Fibroblast of mammary gland (primary cell): ENCODE measurements around the gene CDIP1.

Experiments used
- DNase-seq: peaks from one replicate; pipeline ENCODE4 v3.0.0-alpha.2; 2010; ENCODE audit warnings: low read depth
- H3K4me3 ChIP-seq: 2 replicates; pipeline ENCODE4 v1.5.1; 2011; ENCODE audit warnings: low read depth, mild to moderate bottlenecking, low read length, moderate library complexity; ENCODE audit not compliant: control insufficient read depth
- TF ChIP-seq, protein P1 (sequence below): conservative IDR thresholded peaks from 2 replicates; pipeline ENCODE4 v1.5.1; 2011; ENCODE audit warnings: low read depth, low read length, inconsistent platforms; ENCODE audit not compliant: control insufficient read depth, insufficient read depth

Gene CDIP1

DNA sequence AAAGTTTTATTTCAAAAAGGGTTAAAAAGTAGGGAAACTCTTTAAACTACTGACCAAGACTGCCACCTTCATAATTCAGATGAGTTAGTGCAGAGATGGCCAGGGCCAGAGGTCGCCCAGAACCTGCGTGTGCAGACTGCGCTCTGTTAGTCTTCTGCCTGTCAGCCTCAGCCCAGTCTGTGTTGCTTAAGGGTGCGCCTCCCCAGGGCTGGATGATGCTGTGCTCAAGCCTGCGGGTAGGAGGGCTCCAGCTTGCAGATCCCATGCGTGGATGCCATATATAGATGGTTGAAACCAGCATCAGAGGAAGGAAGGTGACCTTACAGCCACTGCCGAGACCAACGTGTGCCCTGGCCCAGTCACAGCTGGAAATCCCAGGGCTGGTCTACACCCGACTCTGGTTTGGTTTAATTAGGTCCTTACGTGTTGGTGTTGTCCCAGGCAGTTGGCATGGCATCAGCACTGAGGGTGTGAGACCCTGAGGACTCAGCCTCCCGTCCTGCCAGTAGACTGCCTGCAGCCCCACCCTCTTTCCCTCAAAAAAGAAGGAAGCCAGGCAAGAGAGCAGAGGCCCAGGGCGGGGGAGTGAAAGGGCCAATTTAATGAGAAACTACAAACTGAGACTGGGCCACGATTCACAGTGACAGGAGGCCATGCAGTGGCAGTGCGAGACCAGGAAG is 27.7 kb downstream of the CDIP1 start:
- no peak overlapping the region for H3K4me3 ChIP-seq
- DNase-seq = no peak

DNA sequence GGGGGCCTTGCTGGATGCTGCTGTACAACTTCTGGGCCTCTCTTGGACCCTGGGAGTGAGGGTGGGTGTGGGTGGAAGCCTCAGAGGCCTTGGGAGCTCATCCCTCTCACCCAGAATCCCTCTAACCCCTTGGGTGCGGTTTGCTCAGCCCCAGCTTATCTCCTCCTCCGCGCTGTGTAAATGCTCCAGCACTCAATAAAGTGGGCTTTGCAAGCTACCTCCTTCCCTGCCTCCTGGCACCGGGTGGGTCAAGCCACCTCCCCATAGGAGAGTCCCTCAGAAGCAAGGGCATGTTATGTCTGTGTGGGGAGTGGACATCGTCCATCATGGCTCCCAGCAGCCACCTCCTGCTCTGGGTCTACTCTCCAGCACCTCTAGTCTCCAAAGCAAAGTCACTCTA is 28.4 kb downstream of the CDIP1 start:
- TF ChIP-seq, protein P1, sequence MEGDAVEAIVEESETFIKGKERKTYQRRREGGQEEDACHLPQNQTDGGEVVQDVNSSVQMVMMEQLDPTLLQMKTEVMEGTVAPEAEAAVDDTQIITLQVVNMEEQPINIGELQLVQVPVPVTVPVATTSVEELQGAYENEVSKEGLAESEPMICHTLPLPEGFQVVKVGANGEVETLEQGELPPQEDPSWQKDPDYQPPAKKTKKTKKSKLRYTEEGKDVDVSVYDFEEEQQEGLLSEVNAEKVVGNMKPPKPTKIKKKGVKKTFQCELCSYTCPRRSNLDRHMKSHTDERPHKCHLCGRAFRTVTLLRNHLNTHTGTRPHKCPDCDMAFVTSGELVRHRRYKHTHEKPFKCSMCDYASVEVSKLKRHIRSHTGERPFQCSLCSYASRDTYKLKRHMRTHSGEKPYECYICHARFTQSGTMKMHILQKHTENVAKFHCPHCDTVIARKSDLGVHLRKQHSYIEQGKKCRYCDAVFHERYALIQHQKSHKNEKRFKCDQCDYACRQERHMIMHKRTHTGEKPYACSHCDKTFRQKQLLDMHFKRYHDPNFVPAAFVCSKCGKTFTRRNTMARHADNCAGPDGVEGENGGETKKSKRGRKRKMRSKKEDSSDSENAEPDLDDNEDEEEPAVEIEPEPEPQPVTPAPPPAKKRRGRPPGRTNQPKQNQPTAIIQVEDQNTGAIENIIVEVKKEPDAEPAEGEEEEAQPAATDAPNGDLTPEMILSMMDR = no peak

More for the DNA sequence above, 27.7 kb downstream of the CDIP1 start:
- TF ChIP-seq, protein P1 = no peak

DNA sequence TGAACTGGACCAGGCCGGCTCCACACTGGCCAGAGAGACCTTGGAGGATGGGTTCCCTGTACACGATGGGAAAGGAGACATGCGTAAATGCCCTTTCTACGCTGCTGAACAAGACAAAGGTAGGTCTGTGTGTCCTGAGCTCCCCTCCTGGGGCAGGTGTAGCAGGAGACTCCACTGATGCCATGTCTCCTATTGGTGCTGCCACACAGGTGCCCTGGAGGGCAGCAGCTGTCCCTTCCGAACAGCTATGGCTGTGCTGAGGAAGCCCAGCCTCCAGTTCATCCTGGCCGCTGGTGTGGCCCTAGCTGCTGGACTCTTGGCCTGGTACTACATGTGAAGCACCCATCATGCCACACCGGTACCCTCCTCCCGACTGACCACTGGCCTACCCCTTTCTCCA is 29.2 kb downstream of the CDIP1 start:
- DNase-seq = no peak
- H3K4me3 ChIP-seq = no peak overlapping the region
- TF ChIP-seq, protein P1 = no peak

More for the DNA sequence above, 28.4 kb downstream of the CDIP1 start:
- no peak for DNase-seq
- H3K4me3 ChIP-seq = no peak overlapping the region

DNA sequence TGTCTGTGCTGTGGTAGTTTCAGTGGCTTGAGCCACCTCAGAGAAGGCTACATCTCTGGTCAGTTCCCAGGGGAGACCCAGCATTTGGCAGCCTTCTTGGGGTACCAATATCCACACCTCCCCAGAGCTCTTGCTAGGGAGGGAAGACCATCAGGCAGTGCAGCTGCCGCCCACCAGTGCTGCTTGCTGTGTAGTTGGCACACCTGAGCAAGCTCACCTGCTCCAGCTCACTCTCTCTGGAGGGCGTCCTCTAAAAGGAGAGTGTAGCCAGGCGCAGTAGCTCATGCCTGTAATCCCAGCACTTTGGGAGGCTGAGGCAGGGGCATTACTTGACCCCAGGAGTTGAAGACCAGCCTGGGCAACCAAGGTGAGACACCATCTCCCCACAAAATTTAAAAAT is 29.8 kb downstream of the CDIP1 start:
- no peak overlapping the region for H3K4me3 ChIP-seq
- no peak for DNase-seq
- TF ChIP-seq, protein P1 = no peak

DNA sequence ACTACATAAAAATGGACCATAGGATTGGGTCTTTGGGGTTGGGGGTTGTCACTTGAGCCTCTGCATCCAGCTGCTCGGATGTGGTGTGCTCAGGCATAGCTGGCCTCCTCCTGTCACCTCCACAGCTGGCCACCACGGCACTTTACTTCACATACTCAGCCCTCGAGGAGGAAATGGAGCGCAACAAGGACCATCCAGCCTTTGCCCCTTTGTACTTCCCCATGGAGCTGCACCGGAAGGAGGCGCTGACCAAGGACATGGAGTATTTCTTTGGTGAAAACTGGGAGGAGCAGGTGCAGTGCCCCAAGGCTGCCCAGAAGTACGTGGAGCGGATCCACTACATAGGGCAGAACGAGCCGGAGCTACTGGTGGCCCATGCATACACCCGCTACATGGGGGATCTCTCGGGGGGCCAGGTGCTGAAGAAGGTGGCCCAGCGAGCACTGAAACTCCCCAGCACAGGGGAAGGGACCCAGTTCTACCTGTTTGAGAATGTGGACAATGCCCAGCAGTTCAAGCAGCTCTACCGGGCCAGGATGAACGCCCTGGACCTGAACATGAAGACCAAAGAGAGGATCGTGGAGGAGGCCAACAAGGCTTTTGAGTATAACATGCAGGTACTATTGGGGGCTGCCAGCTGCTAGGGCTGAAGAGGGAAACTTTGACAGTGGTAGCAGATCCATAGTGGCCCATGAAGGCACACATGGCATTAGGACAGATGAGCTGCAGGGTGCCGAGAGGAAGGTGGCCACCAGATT is 30.8 kb downstream of the CDIP1 start:
- no peak for DNase-seq
- TF ChIP-seq, protein P1 = no peak
- no peak overlapping the region for H3K4me3 ChIP-seq

DNA sequence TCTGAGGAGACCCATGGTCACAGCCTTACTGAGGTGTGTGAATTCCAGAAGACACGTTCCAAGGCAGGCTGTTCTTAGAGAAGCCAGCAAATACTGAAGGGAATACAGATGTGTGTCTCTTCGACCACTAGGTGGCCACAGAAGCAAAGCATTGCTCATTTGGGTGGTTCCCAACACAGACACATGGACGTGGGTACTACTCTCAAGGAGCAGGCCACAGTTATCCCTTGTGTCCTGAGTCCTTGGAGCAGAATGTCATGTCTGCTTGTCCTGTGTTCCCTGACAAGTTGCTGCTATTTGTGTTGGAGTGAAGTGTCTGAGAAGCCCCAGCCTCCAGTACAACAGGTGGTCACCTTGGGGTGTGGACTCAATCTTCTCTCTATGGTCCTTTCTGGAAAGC is 32.1 kb downstream of the CDIP1 start:
- H3K4me3 ChIP-seq = no peak overlapping the region
- DNase-seq = peak; percentile 85
- TF ChIP-seq, protein P1 = peak; percentile 95
